ENCODE data around the gene SAPCD2.

GRCh38 chr9:137014166-137014565 is 56.2 kb downstream of the SAPCD2 start:
- no peak for TF ChIP-seq CTCF (IDR thresholded peaks at IDR 0.05)
- TF ChIP-seq POLR2AphosphoS5 (IDR thresholded peaks at IDR 0.05) = no peak
